GM18498 (cell line): ENCODE data around the gene ARAP2.

Source experiments
- ATAC-seq: cut with Tn5 transposase; IDR thresholded peaks from one replicate; pipeline ENCODE4 v1.9.1; 2021; ENCODE audit warnings: mild to moderate bottlenecking, moderate library complexity; ENCODE audit not compliant: unreplicated experiment

The ARAP2 gene

DNA sequence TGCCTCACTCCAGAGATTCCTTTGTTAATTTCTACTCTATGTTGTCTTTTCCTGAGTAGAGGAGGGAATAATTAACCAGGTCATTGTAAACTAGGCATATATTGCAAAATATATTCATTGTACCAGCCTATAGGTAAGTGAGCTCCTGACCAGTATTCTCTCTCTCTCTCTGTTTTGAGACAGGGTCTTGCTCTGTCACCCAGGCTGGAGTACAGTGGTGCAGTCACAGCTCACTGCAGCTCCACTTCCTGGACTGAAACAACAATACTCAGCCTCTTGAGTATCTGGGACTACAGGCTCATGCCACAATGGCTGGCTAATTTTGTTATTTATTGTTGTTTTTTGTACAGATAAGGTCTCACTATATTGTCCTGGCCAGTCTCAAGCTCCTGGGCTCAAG, 198.3 kb downstream of the ARAP2 start:
- no peak for ATAC-seq

DNA sequence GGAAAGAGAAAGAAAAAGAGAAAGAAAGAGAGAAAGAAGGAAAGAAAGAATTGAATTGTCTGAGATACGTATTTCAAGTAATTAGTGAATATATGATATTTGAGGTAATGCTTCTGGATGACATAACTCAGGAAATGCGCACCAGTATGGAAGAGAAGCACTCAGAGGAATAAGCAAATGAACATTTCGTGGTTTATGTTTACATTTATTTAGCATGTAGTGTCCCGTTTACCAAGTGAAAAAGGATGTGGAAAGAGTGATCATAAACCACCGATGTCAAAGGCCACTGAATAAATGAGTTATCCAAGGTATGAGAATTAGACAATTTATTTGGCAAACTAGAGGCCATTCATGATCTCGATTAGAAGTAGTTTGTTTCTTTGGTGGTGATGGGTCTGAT, 200.4 kb downstream of the ARAP2 start:
- no peak for ATAC-seq

DNA sequence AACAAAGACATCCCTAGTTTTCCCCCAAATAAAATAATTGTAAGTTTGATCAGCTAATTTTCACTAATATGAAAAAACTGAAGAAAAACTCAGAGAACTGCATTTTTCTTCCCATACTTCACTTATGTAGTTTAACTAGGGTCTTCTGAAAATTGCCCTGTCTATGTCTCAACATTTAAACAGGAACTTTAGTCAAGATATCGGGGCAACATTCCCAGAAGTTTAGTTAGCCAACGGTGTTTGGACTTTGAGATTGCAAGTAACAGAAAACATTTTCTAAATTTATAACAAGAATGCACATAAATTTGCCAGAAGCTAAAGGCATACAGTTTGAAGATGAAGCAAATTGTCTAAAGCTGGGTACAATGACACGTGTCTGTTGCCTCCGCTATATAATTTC, 201.1 kb downstream of the ARAP2 start:
- no peak for ATAC-seq

DNA sequence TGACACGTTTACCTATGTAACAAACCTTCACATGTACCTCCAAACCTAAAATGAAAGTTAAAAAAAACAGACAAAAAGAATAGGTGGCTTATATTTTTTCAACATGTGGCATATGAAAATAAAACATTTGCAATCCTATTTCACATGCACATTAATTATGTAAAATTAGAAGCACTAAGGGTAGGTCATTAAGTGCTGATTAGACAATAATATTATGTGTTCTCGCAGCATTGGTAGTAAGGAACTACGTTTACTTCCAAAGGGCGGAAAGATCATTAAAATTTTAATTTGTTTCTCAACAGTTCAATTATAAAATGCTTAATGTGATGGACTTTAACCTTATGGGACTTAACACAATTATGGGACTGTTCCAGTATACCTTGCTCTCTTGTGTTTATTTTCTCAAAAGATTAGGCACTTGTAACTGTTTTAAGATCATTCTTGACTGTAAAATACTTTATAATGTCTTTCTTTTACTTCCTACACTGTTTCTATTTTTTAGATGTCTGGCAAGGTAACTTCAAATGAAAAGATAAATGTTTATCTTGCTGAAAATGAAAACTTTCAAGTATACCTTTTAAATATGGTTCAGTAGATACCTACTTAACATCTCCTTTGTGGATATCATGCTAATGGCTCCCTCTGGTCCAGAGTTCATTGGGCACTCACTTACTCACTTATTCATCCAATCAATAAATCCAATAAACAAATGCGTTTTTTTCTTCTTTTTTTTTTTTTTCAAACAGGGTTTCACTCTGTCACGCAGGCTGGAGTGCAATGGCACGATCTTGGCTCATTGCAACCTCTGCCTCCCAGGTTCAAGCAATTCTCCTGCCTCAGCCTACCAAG, 202.0 kb downstream of the ARAP2 start:
- ATAC-seq: no peak

DNA sequence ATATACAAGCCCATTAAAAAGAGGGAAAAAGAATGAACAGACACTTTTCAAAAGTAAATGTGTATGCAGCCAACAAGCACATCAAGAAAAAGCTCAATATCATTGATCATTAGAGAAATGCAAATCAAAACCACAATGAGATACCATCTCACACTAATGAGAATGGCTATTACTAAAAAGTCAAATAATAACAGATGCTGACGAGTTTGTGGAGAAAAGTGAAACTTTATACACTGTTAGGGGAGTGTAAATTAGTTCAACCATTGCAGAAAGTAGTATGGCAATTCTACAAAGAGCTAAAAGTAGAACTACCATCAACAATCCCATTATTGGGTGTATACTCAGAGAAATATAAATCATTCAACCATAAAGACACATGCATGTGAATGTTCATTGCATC, 203.0 kb downstream of the ARAP2 start:
- peak; percentile 47 for ATAC-seq

DNA sequence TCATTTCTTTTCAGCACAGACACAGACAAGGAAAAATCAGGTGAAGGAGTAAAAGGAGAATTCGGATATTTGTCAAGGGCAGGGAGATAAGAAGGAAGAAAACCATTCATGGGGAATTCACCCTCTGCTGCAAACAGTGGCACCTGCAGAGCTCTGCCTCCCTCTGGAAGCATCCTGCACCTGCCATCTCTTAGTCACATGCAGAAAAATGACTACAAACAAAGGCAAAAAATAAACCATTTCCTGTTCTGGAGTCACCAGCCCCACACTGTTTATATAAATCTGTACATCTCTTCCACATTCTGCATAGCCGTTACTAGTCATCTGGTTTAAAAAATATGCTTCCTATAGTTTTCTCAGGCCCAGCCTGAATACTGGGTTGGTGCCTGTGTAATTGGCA, 205.3 kb downstream of the ARAP2 start:
- ATAC-seq: no peak

DNA sequence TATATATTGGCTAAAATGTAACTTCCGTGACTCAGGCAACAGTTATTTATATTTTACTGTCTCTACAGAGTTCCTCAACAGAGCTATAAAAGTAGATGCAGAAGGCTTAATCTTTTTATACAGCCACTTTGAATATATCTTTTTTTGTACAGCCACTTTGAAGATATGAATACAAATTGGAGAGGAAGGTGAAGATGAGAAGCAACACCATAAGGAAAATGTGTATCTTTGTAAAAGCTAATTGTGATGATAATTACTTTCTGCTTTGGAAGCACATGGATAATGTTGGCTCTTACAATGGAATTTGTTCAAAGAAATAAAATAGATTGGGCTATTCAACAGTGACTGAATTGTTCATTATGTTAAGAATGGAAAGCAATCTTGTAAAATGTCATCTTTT, 205.8 kb downstream of the ARAP2 start:
- ATAC-seq: no peak

DNA sequence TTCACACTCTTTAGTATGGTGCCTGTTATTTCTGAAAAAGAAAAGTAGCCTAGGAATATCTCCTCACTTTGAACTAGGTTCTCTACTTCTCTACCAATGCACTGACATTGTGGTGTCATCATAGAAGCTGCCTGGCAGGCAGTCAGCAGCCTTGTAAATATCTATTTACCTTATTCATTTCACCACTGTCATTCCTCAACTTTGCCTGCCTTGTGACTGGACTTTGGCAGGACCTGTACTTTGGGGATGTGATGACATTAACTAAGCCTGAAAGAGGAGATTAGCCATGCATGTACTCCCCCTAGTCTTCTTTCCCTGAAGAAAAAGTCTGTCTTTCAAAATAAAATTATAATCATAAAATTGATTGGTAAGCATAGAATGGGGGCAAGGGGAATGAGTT, 207.2 kb downstream of the ARAP2 start:
- no peak for ATAC-seq

DNA sequence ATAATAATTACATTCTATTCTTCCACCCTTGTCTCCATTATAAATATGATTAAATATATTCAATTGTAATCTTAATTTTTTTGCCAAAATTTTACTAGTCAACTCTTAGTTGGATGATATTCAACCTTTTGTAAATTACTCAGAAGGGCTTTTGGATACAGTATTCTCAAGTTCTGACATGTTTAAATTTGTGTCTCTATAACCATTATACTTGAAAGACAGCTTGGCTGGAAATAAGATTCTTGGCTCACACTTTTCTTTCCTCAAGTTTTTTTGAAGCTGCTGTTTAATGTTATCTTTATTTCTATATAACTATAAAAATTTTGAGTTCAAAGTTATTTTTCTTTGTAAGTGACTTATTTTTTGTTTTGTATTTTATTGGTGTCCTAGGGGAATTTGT, 214.4 kb downstream of the ARAP2 start:
- no peak for ATAC-seq

DNA sequence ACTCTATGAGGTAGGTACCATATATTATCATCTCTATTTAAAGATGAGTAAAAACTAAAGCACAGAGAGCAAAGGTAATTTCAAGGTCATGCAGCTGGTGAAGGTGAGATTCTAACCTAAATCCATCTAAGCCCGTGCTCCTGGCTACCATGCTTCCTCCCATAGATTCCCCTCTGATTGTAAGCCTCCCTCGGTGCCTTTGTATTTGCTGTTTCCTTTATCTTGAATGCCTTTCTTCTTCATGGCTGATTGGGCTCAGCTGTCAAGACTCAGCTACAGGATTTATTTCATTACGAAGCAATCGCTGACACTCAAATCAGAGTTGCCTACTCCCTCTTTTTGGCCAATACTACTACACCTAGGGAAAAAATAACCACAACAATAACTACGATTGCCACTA, 217.1 kb downstream of the ARAP2 start:
- ATAC-seq: no peak

DNA sequence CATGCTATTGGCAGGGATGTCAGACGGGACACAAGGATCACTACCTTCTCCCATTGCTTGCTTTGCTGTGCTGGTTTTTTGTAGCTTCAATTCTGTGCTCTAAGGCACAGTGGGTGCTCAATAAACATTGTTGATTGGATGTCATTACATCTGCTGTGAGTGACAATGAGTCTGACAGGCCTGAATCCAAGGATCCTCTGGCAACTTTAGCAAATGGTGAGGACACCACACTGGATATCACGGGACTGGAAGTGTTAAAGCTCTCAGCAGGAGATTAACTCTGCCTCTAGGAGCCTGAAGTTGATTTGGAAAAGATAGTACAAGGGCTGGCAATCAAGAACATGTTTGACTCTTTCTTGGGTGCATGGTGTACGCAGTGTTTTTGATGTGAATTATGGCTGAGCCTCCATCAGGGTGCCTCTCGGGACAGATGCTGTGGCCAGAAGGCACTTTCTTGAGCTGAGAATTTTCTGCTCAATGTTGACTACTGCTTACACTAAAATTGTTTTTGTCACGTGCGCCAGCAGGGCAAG, 217.9 kb downstream of the ARAP2 start:
- ATAC-seq: no peak

DNA sequence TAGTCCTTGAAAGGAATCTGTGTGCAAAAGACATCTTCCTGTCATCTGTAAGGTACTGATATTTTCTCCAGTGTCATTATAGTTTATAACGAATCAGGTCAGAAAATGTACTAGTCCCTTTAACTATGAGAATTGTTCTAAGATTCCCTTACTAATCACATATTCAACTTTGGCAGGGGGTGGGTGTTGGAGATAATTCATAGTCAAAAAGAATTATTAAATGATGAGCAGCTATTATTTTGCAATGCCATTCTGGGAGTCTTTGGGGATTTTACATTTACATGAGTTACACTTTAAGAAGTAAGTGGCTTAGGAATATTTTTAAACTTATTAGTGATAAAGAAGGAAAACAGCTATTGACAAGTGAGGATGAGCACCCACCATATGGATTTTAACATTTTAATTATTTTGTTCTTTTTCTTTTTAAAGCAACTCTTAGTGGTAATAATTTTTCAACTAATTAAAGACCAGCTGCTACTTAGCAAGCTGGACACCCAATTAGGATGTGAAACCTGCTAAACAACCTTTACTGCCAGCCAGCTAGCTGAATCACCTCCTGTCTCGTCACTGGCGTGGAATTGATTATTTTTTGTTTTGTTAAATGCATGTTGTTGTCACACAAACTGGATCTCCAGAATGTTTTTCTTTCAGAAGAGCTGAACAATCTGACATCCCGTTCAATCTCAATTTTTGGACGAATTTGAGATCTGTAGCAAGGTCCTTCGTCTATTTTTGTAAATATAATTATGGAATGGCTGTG, 219.2 kb downstream of the ARAP2 start:
- ATAC-seq: no peak

DNA sequence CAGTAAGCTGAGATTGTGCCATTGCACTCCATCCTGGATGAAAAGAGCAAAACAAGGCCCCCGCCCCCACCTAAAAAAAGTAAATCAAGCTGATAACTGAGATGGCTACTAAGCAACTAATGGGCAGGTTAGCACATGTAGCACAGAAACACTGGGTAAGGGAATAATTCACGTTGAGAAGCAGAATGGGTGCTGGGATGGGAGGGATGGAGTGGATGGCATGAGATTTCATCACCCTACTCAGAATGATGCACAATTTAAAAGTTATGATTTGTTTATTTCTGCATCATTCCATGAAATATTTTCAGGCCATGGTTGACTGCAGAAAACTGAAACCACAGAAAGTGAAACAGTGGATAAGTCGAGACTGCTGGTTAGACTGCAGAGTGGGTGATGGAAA, 224.0 kb downstream of the ARAP2 start:
- ATAC-seq: no peak
